HG03457 (cell line): ENCODE measurements around the gene NPPA.

Experiments used
- ATAC-seq: cut with Tn5 transposase; IDR thresholded peaks from one replicate; pipeline ENCODE4 v1.9.1; 2021; ENCODE audit warnings: moderate number of reproducible peaks; ENCODE audit not compliant: unreplicated experiment

The NPPA gene

GRCh38 chr1:11845641-11846335 lies 1.8 kb downstream of the NPPA start:
- no peak for ATAC-seq

GRCh38 chr1:11842154-11843041 lies 5.2 kb downstream of the NPPA start:
- no peak for ATAC-seq

- ATAC-seq: no peak
These were observed 6.1 kb downstream of the NPPA start for GRCh38 chr1:11841245-11842153.

DNA sequence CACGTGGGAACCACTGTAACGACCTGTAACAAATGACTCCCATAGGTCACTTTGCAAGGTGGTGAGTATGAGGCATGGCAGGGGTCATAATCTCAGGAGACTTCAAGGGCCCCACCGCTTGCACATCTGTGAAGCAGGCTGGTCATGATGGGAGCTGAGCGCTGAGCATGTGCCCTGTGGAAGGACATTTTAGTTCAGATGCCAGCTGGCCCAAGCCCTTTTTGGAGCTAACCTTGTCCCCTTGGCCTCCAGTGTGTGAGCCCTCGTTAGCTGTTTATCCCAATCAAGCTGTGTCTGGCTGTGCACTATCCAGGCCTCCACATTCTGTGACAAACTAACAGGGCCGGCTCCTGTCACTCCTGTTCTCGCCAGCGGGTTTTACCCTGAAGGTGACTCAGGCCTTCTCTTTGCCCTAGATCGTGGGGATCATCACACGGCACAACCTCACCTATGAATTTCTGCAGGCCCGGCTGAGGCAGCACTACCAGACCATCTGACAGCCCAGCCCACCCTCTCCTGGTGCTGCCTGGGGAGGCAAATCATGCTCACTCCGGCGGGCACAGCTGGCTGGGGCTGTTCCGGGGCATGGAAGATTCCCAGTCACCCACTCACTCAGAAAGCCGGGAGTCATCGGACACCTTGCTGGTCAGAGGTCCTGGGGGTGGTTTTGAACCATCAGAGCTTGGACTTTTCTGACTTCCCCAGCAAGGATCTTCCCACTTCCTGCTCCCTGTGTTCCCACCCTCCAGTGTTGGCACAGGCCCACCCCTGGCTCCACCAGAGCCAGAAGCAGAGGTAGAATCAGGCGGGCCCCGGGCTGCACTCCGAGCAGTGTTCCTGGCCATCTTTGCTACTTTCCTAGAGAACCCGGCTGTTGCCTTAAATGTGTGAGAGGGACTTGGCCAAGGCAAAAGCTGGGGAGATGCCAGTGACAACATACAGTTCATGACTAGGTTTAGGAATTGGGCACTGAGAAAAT lies 7.6 kb downstream of the NPPA start:
- ATAC-seq: no peak

DNA sequence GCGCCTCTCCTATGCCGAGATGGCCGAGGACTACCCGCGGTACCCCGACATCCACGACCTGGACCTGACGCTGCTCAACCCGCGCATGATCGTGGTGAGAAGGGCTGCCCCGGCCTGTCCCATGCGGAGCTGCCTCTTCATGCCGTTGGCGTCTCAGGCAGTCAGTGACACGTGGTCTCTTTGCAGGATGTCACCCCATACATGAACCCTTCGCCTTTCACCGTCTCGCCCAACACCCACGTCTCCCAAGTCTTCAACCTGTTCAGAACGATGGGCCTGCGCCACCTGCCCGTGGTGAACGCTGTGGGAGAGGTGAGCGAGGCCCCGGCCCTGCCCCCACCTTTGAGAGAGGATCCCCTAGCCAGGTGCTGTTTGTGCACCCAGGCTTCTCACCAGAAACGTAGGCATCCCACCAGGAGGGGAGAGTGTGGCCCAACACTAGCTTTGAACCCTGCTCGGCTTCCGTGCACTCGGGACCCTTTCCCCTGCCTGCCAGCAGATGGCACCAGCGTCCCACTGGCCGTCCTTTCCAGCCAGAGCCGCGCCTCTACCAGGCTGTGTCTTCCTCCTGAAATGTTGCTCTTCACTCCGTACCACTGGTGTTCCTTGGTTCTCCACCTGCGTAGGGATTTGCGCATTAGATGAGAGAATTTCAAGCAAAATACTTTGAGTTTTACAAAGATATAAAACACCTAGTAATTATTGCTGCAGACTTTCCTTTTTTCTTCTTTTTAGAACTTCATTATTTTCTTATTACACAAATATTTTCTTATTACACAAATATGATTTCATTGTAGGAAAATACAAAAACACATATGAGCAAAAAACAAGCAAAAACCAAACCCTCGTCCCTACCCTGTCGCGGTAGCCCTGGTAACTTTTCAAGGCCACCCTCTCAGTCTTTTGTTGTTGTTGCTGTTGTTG lies 9.0 kb downstream of the NPPA start:
- ATAC-seq: no peak

DNA sequence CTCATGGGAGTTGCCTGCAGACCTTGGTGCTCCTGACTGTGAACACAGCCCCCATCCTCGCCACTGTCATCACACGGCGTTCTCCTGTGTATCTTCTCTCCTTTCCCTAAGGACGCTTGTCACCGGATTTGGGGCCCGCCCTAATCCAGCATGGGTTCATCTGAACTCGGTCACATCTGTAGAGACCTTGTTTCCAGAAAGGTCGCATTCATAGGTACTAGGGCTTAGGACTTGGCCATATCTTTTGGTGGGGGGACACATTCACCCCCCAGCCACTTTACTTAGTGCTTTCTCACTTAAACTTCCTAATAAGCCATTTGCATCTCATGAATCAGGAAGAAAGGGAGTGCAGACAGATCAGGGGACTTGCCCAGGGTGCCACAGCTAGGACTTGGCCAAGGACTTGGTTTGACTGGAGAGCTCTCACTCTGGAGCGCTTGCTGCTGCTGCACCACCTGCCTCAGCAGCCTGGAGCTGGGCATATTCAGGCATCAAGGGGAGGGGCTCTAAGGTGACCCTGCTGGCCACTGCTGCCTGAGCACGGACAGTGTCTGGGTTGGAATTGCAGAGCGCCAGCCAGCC lies 9.7 kb downstream of the NPPA start:
- ATAC-seq: no peak

DNA sequence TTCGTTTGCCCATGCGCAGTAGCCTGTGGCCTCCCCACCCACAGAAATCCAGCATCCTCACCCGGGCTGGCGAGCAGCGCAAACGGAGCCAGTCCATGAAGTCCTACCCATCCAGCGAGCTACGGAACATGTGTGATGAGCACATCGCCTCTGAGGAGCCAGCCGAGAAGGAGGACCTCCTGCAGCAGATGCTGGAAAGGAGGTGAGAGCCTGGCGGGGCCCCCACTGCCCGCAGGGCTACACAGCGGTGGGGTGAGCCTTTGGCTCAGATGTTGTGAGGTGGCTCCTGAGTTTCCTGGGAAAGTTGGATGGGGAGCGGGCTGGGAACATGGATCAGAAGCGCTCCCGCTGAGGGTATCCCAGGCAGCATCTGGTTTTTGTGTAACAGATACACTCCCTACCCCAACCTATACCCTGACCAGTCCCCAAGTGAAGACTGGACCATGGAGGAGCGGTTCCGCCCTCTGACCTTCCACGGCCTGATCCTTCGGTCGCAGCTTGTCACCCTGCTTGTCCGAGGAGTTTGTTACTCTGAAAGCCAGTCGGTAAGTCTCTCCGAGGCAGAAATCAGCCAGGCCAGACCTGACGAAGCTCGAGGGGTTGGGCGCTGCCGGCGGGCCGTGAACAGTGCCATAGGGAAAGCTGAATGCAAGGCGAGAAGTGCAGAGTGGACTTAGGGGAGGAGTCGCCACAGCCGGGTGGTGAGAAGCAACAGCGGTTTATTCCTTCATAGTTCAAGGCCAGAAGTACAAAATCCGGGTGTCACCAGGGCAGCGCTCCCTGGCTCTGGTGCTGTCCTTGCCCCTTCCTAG lies 10.4 kb downstream of the NPPA start:
- ATAC-seq: no peak

DNA sequence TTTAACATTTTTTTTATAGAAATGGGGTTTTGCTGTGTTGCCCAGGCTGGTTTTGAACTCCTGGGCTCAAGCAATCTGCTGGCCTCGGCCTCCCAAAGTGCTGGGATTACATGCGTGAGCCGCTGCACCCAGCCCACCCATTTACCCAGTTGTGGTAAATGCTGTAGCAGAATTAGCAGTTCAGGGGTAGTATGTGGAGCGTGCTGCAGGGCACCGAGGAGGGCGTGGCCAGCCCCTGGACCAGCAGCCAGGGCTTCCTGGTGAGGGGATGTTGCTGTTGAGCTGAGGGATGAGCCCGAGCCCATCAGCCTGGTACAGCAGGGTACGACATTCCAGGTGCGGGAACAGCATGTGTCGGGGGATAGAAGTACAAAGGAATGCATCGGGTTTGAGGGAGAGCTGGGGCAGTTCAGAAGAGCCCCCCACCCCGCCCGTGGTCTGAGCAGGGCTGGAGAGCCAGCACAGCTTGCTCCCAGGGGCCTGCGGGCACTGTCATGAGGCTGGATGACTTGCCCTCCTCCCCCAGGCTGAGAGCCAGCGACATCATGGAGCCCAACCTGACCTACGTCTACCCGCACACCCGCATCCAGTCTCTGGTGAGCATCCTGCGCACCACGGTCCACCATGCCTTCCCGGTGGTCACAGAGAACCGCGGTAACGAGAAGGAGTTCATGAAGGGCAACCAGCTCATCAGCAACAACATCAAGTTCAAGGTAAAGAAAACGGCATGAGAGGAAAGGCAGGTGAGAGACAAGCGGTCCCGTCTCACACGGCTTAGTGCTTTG lies 11.9 kb downstream of the NPPA start:
- no peak for ATAC-seq

DNA sequence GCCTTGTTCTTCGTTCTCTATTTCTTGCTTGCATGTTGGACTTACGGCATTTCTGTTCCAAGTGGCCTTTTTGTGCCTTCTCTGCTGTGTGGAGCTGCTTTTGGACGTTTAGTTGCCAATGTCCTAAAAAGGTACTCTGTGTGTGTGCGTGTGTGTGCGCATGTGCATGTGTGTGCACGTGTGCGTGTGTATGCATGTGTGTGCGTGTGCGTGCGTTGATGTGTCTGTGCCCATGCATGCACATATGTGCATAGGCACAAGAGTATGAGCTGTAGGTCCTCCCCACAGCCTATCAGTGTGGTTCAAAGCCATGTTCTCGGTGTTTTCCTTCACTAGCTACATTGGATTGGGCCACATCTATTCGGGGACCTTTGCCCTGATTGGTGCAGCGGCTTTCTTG lies 13.7 kb downstream of the NPPA start:
- no peak for ATAC-seq

DNA sequence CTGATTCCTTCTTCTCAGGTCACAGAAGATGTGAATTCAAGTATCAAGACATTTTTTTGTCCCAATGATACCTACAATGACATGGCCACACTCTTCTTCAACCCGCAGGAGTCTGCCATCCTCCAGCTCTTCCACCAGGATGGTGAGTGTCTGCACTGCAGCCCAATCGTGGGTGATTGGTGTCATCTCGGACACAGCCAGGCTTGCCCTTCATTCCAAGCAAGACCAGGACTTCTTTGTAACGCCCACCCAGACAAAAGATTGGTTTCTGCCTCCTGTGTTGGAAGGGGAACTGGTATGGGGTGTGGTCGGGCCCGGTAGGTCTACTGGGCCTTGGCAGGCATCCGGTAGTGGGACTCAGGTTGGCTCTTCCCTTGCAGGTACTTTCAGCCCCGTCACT lies 14.1 kb downstream of the NPPA start:
- ATAC-seq: no peak

DNA sequence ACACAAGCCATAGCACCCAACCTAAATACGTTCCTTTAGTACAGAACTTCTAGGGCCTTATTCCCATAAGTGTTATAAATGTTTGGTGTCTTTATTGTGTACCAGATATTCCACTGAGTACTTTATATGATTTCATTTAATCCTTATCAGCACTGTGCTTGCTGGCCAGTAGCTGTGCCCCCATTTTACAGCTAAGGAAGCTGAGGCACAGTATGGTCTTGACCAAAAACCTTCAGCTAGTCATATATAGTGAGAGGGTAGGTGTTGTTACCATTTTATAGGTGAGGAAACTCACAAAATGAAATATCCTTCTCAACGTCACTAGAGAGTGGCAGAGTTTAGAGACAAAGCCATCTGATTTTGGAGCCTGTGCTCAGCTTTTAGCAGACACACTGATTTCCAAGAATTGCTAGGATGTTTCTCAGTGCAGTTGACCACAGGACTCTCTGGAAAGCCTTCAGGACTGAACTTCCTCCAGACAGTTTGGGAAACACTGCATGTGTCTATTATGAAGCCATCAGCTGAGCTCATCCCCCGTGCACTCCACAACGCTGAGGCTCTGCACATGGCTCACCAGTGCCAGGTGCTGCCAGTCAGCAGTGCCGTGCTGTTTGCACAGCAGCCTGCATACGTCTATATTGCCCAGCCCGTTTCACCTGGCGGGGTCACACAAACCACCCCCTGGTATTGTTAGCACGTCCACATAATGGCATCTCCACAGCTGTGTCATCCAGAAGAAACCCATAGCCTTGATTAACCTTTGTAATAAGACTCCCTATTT lies 15.4 kb downstream of the NPPA start:
- no peak for ATAC-seq

DNA sequence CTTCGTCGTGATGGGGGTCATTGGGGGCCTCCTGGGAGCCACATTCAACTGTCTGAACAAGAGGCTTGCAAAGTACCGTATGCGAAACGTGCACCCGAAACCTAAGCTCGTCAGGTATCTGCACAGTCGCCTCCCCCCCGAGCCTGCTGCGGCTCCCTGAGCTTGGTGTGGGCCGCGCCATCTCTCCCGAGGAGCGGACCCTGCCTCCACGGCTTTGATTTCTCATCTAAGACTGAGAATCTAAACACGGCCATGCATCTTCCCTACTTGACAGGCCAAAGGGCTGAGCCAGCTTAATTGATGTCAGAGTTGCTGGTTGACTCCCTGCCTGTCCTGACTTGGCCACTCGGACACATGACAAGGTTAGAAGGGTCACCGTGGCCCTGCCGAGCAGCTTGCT lies 19.1 kb downstream of the NPPA start:
- ATAC-seq: no peak

GRCh38 chr1:11826946-11827345 lies 20.6 kb downstream of the NPPA start:
- ATAC-seq: no peak

GRCh38 chr1:11825131-11825530 lies 22.5 kb downstream of the NPPA start:
- no peak for ATAC-seq

DNA sequence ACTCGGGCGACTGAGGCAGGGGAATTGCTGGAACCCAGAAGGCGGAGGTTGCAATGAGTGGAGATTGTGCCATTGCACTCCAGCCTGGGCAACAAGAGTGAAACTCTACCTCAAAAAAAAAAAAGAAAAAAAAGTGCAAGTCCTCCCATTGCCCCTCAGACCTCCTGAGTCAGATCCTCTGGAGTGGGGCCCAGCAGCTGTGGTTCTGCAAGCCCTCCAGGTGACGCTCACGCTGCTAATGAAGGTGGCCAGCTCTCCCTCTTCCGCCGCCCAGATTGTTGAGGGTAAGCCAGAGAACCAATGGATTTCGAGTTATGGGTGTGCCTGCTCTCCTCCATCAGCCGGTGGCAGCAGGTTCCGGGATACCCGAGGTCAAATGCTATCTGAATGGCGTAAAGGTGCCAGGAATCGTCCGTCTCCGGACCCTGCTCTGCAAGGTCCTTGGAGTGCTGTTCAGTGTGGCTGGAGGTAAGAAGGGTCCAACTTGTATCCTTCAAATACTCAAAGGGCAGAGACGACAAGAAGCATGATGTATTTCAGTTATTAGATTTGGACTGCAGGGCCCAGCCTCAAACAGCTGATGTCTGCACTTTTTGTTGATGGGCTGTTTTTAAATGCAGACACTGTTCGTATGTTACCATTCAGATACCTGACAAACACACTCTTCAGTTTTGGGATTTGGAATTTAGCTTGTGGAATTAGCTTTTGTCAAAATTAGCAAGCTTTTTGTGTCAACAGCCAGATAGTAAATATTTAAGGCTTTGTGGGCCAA lies 24.0 kb downstream of the NPPA start:
- no peak for ATAC-seq

DNA sequence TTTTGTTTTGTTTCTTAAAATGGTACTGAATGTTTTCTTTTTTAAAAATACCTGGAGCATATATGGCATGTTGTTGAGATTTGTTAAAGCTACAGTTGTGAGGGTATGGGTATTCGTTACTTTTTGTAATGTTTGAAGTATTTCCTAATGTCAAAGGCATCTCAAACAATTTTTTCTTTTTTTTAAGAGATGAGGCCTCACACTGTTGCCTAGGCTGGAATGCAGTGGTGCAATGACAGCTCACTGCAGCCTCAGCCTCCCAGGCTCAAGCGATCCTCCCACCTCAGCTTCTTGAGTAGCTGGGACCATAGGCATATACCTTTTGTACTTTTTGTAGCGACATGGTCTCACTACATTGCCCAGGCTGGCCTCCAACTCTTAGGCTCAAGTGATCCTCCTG lies 25.5 kb downstream of the NPPA start:
- ATAC-seq: no peak
